ENCODE data around the gene PCDH12.
"Not testable (repeated sequence)": the region's sequence is repeated elsewhere in the genome, so short reads cannot be mapped to it uniquely, and the experiment has no call there.

Gene PCDH12

DNA sequence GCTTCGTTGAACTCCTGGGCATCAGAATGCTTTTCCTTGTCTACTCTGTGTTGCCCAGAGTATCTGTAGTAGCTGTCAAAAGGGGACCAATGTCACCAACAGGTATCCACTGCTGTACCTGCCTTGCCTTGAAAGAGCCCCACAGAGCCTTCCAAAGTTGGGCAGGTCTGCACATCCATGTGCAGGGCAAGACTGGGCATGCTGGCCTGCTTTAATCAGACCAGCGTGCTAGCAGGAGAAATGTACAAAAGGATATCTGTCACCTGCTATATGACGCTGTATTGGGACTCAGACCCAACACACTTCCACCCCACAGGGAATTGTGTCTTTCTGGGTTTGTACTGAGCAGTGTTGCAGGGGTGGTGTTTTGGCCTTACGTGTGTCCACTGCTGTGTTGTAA lies 22.5 kb downstream of the PCDH12 start:
- FAIRE-seq: no peak

DNA sequence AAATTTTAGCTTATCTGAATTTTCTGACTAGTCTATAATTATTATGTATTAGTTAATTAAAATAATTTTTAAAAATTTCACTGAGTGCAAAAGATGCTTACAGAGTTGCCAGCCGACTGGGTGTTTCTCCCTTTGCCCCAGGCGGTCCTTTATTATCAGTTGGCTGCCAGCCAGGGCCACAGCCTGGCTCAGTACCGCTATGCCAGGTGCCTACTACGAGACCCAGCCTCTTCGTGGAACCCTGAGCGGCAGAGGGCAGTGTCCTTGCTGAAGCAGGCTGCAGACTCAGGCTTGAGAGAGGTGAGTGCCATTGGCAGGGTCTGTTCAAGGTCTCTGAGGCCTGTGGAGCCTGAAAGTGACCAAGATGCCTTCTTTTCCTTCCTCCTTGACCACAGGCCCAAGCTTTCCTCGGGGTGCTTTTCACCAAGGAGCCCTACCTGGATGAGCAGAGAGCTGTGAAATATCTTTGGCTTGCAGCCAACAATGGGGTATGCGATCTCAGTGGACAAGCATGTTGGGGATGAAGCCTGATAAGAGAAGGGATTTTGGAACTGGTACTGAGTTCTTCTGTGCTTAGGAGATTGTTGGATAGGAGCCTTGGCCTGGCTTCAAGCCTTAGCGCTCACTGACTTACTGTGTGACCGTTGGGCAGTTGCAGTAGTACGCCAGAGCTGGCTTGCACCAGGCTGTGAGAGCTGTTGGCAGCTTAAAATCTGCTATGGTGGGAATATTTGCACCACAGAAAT lies 23.7 kb downstream of the PCDH12 start:
- FAIRE-seq: no peak

DNA sequence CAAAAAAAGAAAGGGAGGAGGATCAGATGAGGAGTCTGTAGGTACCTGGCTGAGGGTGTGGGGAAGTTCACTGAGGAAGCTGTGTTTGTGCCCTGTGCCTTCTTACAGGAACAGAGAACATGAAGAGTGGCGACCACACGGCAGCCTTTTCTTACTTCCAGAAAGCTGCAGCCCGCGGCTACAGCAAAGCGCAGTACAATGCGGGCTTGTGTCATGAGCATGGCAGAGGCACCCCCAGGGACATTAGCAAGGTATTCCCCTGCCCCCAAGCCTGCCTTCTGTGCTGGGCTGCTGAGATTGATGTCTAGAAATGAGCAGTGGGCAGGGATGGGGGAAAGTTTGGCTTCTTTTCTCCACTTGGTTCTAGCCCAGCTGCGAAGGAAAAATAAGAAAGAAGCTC lies 24.9 kb downstream of the PCDH12 start:
- FAIRE-seq: no peak

DNA sequence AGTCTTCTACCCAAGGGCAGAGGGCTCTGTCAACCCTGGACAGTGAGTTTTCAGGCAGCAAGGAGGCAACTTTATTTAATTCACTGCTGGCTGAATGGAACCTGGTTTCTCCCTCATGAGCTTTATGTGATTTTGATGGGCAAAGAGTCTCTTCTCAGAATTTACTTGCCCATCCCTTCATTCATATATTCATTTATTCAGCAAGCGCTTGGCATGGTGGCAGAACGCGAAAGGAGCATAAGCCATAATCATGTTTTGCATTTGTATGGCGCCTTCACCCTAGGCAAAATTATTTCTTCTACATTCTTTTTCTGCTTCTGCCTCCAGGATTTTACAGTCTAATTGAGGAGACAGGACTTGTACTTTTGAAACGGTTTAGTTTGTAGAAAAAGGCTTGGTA lies 26.3 kb downstream of the PCDH12 start:
- no peak for FAIRE-seq

DNA sequence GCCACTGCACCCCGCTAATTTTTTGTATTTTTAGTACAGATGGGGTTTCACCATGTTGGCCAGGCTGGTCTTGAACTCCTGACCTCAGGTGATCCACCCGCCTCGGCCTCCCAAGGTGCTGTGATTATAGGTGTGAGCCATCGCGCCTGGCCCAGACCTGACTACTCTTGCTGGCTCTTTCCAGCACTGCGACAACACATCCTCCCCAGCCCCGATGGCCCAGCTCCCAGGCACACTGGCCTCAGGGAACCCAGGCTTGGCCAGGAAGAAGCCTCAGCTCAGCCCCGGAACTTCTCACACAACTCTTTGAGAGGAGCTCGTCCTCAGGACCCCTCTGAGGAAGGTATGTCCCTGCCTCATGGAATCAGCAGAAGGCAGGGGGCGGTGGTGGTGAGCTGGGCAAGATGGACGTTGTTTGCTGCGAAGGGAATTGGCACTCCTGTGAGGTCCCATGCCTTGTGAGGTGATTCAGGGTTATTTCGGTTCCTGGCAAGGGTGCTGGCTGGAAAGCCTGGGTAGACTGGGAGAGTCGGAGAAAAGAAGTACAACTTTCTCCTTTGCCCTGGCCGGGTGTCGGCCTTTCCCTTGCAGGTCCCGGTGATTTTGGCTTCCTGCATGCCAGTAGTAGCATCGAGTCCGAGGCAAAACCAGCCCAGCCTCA lies 28.5 kb downstream of the PCDH12 start:
- FAIRE-seq: no peak

DNA sequence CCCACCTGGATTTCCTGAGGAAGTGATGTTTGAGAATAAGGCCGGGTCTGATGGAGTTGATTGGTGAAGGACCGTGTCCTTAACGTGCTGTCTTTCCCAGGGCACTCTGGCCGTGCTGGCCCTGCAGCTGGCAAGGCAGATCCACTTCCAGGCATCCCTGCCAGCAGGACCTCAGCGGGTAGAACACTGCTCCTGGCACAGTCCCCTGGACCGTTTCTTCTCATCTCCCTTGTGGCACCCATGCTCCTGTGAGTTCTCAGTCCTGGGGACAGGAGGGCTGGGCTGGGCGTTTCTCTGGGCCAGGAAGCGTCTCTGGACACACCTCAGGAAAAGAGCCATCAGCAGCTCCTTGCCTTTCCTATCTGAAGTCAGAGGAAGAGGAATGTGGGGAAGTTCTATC lies 30.0 kb downstream of the PCDH12 start:
- no peak for FAIRE-seq

DNA sequence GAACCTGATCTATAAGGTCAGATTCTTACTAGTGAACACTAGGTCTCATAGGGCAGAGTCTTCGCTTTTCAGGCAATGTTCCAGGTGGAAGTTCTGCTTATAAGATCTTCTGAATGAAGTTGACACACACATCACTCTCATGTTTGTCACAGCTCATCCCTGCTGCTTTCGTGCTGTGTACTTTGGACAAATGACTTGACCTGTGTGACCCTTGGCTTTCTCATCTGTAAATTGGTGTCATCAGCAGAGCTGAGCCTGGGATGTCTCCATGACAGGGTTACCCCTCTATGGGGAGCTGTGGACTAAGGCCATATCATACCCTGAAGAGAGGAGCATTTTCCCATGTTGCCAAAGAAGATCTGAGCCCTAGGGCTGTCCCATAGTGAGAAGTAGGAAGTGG lies 31.6 kb downstream of the PCDH12 start:
- FAIRE-seq: no peak

DNA sequence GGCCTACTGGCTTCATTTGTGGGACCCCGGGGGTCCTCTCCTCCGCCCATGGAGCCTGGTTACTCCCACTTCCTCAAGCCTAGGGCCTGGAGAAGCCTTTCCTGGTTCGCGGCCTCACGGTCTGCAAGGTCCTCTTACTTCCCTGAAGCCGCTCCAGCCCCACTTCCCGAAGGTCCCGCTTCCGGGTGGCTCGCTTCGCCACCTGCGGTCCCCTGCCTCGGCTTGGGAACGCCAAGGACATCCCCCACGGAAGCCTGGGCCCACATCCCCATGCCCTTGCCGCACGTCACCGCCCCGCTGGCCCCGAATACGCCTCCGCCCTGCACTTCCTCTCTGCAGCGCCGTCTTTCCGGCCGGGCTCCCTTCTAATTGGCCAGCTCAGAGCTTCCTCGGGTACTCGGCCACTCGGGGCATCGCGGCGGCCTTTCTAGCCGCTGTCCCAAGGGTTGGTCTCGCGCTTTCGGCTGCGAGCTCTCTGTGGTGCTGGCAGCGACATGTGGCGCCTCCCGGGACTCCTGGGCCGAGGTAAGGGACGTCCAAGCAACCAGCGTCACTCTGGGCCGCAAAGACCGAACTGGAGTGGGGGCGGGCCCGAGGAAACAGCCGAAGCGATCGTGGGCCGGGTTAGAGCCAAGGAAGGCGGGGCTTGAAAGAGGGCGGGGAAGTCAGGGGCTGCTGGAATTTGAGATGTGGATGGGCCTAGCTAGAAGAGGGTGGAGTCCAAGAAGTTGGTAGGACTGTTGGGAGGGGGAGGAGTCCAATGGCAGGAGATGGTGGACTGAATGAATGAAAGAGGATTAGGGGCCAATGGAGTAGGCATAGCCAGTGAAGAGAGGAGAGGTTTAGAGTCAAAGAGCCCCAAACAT lies 34.3 kb downstream of the PCDH12 start, which contains the start of gene DELE1:
Gene DELE1 (plus strand): TSS at position 424 of the 866 bp plus-strand sequence. CDS start 71 bp downstream, at position 495.
- no peak for FAIRE-seq

DNA sequence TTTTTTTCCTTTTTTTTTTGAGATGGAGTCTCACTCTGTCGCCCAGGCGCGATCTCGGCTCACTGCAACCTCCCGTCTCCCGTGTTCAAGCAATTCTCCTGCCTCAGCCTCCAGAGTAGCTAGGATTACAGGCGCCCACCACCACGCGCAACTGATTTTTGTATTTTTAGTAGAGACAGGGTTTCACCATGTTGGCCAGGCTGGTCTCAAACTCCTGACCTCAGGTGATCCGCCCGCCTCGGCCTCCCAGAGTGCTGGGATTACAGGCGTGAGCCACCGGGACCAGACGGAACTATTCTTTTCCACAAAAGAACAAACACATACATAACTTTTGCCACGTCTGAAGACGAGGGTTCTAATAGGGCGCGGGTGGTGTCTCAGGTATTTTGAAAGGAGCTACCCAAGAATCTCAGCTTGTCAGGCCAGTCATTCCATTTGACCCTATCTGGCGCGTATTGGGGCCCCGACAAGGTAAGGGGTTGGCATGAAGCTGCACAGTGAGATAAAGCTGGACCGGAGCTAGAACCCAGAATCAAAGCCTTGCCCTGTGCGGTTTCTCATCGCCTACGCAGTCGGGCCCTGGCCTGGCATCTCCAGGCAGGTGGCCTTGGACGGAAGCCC lies 35.1 kb downstream of the PCDH12 start:
- not testable (repeated sequence) for FAIRE-seq

DNA sequence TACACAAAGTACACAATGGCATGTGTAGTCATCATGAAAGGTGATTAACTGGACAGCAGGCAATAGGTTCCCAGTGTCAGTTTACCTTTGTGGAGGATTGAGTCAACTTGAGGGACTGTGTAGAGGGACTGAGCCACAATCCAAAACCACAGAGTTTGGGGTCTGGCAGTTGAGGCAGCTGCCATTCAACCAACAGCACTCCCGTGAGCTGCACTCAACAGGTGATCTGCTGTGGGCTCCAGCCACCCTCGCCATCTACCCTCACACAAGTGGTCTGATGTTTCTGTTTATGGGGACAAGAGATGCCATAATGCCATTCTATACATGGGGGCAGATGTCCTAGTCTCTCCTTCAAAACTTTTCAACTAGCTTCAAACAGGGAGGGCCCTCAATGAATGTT lies 37.2 kb downstream of the PCDH12 start:
- FAIRE-seq: no peak

DNA sequence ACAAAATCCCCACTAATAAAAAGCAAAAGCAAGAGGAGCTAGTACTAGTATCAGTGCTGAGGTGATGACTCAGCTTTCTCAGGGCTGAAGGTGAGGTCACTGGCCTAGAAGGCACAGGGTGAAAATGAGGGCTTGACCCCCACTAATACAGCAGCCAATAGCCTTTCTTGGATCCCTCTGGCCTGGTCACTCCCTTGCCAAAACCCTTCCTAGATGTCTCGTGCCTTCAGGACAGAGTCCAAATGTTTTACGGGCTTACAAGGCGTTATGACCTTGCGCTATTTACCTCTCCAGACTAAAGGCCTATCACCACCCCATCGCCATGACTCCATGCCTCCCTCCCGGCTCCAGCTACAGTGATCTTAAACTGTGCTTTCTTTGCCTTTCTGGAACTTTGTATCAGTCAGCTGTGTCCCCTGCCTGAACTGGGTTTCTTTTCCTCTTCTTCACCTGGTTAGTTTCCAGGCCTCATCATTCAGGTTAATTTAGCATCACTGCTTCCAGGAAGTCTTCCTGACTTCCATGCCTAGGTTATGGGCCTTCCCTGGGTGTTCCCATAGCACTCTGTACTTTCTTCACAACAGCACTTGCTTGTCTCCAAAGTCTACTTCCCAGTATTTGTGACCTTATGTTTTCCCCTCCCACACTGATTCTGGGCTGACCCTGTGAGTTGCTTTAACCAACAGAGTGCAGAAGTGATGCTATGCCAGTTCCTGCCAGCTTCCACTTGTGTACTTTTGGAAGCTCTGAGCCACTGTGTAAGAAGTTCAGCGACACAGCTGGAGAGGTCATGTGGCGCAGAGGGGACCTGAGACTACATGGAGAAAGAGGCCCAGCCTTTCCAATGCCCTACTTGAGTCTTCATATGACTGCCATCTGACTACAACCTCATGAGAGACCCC lies 38.5 kb downstream of the PCDH12 start:
- no peak for FAIRE-seq

DNA sequence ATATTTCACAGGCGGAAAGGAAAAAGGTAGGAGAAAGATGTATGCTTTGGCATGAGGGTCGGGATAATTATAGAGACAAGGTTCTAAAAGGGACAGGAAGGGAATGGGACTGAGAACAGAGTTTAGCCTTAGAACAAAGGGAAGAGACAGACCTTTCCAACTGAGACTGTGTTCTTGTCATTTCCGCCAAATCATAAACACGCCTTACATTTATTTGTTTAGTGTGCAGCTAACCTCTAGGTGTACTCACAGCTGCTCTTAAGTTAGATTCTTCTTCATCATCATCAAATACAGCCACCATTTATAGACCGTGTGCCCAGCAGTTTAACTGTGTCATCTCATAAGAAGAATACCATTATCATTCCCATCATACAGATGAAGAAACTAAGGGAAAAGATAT lies 40.2 kb downstream of the PCDH12 start:
- no peak for FAIRE-seq

DNA sequence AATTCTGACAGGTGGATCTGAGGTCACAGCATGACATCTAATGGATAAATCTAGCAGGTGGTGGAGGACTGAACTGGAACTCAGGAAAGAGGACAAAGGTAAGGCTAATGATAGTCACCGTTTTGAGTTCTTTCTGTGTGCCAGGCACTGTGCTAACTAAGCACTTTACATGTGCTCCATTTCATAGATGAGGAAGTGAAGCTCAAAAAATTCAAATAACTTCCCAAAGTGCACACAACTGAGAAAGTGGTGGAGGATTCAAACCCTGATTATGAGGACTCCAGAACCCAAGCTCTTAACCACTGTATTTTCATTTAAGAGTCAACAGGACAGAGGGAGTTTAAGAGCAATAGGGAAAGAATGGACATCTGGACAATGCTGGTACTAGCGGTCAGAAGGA lies 41.5 kb downstream of the PCDH12 start:
- no peak for FAIRE-seq

DNA sequence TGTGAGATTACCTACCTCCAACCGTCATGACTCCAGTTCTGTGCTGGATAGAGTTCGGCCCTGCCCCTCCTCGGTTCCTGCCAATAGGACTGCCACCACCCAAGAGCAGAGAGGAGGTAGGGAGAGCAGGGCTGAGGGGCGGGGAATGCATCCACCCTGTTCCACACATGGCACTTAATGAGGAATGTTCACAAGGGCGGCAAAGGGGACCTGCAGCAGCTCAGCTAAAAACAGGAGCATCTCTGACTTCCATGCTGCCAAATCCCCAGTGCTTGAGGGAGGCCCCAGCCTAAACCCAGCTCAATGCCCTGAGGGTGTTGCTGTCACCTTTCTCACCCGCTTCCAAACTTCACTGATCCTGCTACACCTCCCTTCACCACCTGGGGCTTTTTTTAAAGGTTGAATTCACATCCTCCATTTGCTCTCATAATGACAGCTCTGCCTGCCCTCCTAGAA lies 42.1 kb downstream of the PCDH12 start:
- no peak for FAIRE-seq

DNA sequence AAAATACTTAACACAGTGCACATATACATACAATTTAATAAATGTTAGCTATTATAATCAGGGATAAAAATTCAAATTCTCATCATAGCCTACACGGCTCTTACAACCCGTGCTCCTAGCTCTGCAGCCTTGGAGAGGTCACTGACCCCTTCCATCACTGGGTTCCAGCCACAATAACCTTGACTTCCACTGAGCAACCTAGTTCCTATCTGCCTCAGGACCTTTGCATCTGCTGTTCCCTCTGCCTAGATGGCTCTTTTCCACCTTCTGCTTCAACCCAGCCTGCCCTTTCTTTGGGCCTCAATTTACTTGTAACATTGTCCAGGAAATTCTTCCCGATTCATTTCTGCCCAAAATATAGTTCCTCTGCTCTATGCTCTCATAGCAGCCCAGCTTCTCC lies 43.2 kb downstream of the PCDH12 start:
- FAIRE-seq: no peak

DNA sequence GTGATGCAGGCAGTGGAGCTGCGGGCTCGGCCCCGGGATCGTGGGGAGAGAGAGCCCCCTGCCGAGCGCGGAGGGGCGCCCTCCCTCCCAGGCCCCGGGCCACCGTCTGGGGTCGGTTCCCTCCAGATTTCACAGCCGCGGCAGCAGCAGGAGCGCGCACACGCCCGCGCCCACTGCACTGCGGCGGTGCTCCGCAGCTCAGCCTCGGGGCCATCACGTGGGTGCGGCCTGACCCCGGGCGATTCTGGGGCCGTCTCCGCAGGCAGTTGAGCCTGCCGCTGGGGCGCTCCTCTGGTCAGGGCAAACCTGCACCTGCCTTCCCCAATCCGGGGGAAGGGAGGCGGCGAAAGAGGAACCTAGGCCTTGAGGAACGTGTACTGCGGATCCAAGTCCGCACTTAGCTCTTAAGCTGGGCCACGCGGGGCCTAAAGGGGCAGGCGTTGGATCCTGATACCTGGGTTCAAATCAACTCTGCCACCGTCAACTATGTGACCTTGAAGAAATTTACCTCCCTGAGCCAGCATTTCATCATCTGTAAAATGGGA lies 43.7 kb downstream of the PCDH12 start:
- FAIRE-seq: no peak

DNA sequence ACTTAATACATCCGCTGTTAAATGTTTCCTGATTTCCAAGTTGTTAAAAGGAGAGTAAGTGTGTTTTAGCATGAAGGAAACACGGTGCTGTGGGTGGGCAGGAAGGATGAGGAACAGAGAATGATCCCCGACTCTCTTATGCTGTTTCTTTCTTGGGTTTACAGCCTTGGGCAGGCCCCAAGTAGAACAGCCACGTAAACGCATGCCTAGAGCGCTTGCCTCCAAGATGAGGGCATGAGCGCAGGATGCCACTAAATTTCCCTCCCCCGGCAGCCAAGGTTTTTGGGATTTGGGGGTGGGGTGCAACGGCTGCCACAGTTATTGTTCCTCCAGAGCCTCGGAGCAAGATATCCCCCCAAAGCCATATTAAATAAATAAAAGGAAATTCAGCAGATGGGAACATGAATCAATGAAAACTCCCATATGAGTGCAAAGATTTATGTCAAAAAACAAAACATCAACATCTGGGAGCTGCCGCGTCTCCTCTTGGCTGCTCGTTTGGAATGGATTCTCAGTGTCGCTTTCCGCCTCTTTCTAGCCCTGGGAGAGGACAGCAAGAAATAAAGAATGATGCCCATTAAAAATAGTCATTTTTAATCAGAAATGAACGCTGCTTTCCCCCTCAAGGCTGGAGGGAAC lies 44.3 kb downstream of the PCDH12 start:
- no peak for FAIRE-seq

DNA sequence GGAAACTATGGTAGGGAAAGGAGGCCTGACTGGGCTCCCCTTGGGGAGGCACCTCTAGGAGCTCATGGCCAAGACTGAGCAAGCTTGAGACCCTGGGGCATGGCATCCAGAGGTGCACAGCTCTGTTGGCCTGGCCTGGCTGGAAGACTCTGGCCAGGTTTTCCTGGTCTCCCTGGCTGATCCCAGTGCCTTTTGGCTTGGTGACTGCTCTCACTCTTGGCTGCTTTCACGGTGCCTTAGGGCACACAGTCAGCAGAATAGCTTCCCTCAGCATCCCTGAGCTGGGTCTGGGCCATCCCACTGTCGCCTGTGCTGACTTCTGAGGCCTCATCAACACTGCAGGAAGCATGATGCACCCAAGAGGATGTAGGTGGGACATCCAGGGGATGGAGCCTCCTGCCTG lies 47.7 kb downstream of the PCDH12 start:
- FAIRE-seq: no peak

DNA sequence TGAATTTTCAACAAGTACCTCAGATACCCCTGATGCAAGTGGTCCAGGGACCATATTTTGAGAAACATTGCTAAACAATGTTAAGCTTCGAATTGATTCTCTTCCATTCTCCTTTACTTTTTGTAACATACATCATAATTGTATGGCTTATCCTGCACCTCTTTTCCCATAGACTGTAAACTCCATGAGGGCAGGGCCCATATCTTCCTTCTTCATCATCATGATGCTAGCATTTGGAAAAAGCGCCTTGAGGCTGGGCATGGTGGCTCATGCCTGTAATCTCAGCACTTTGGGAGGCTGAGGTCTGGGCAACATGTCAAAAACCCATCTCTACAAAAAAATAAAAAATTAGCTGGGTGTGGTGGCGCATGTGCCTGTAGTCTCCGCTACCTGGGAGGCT lies 48.8 kb downstream of the PCDH12 start:
- FAIRE-seq: no peak

DNA sequence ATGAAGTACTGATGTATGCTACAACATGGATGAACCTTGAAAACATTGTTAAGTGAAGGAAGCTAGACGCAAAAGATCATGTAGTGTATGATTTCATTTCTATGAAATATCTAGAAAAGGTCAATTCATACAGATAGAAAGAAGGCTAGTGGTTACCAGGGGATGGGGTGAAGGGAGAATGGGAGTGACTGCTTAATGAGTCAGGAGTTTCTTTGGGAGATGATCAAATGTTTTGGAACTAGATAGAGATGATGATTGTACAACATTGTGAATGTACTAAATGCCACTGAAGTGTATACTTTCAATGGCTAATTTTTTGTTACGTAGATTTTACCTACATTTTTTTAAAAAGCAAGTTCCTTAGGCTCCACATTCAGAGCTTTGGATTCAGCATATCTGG lies 49.2 kb downstream of the PCDH12 start:
- FAIRE-seq: no peak

DNA sequence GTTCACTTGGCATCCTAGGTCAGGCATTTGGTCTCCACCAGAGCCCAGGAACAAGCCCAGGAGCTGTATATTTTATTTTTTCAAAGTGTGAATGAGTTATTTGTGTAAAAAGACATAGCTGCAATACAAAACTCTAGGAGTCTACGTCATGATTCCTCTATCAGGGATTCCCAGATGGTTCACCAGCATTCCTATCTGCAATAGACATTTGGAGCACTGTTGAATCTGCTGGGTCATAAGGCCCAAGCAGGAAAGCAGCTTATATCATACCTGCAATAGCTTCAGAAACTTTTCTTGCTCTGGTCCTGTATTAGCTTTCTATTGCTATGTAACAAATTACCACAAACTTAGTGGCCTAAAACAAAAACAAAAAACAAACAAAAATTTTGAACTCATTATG lies 51.0 kb downstream of the PCDH12 start:
- no peak for FAIRE-seq

All from islet of Langerhans (tissue), 1 donor.